HUES48 (cell line): Measurements from ENCODE around the gene ADIG.

Source experiments
- H3K27ac ChIP-seq: one replicate; pipeline ENCODE4 v1.7.0; 2013; ENCODE audit warnings: low read depth, low read length, inconsistent platforms
- H3K27me3 ChIP-seq: 2 replicates; pipeline ENCODE4 v1.6.1; 2013; ENCODE audit warnings: mild to moderate bottlenecking, low read length; ENCODE audit not compliant: control insufficient read depth, insufficient read depth
- H3K36me3 ChIP-seq: 2 replicates; pipeline ENCODE4 v1.6.1; 2013; ENCODE audit warnings: low read length; ENCODE audit not compliant: control insufficient read depth, insufficient read depth
- H3K4me1 ChIP-seq: 2 replicates; pipeline ENCODE4 v1.6.1; 2013; ENCODE audit warnings: mild to moderate bottlenecking, low read length; ENCODE audit not compliant: control insufficient read depth, insufficient read depth
- H3K4me3 ChIP-seq: 2 replicates; pipeline ENCODE4 v1.5.1; 2013; ENCODE audit warnings: mild to moderate bottlenecking, low read depth, low read length
- H3K9ac ChIP-seq: 2 replicates; pipeline ENCODE4 v1.6.1; 2013; ENCODE audit warnings: mild to moderate bottlenecking, low read depth, low read length, moderate library complexity
- H3K9me3 ChIP-seq: 2 replicates; pipeline ENCODE4 v1.6.1; 2013; ENCODE audit warnings: low read length; ENCODE audit not compliant: control insufficient read depth, insufficient read depth

ADIG gene

GRCh38 chr20:38620441-38620840 lies 39.4 kb downstream of the ADIG start:
- Histone ChIP-seq H3K36me3 (no peaks in the 10 kb centered on the region), H3K9me3 (no peaks in the 10 kb centered on the region), H3K27me3 (no peaks in the 10 kb centered on the region), H3K4me3 (no peak overlapping the region), H3K9ac (no peak overlapping the region), H3K4me1 (no peaks in the 10 kb centered on the region), H3K27ac (no peak overlapping the region)

GRCh38 chr20:38623061-38623460 lies 42.1 kb downstream of the ADIG start:
- H3K27ac ChIP-seq = no peak overlapping the region
- no peak overlapping the region for H3K4me3 ChIP-seq
- no peak overlapping the region for H3K9ac ChIP-seq
- no peaks in the 10 kb centered on the region for H3K4me1 ChIP-seq
- no peaks in the 10 kb centered on the region for H3K9me3 ChIP-seq
- H3K36me3 ChIP-seq = no peaks in the 10 kb centered on the region
- no peaks in the 10 kb centered on the region for H3K27me3 ChIP-seq

GRCh38 chr20:38624084-38624483 lies 43.1 kb downstream of the ADIG start:
- H3K9me3 ChIP-seq = no peaks in the 10 kb centered on the region
- no peaks in the 10 kb centered on the region for H3K36me3 ChIP-seq
- no peak overlapping the region for H3K4me3 ChIP-seq
- H3K27ac ChIP-seq = no peak overlapping the region
- H3K4me1 ChIP-seq = no peaks in the 10 kb centered on the region; the same call in 1 of the 2 replicates
- H3K27me3 ChIP-seq = no peaks in the 10 kb centered on the region
- no peak overlapping the region for H3K9ac ChIP-seq

- Histone ChIP-seq H3K4me3 (no peak overlapping the region), H3K27me3 (no peaks in the 10 kb centered on the region), H3K9ac (no peak overlapping the region), H3K27ac (no peak overlapping the region), H3K36me3 (no peaks in the 10 kb centered on the region), H3K4me1 (no peaks in the 10 kb centered on the region; the same call in 1 of the 2 replicates), H3K9me3 (no peaks in the 10 kb centered on the region)
These were observed 44.9 kb downstream of the ADIG start for GRCh38 chr20:38625896-38626295.

GRCh38 chr20:38626921-38627659 lies 46.1 kb downstream of the ADIG start:
- Histone ChIP-seq H3K4me3 (no peak overlapping the region), H3K9ac (no peak overlapping the region), H3K36me3 (no peaks in the 10 kb centered on the region), H3K27me3 (no peaks in the 10 kb centered on the region), H3K27ac (no peak overlapping the region), H3K9me3 (no peaks in the 10 kb centered on the region), H3K4me1 (no peaks in the 10 kb centered on the region; the same call in 1 of the 2 replicates)

GRCh38 chr20:38628580-38629470 lies 47.8 kb downstream of the ADIG start:
- Histone ChIP-seq H3K27ac (peak overlapping the region; percentile 1), H3K9me3 (no peaks in the 10 kb centered on the region), H3K36me3 (no peaks in the 10 kb centered on the region), H3K4me1 (no peaks in the 10 kb centered on the region; the same call in 1 of the 2 replicates), H3K4me3 (no peak overlapping the region), H3K27me3 (no peaks in the 10 kb centered on the region), H3K9ac (no peak overlapping the region)

GRCh38 chr20:38629979-38630378 lies 49.0 kb downstream of the ADIG start:
- H3K27me3 ChIP-seq = no peaks in the 10 kb centered on the region
- H3K27ac ChIP-seq = no peak overlapping the region
- H3K4me3 ChIP-seq = no peak overlapping the region
- no peaks in the 10 kb centered on the region for H3K9me3 ChIP-seq
- no peaks in the 10 kb centered on the region for H3K36me3 ChIP-seq
- H3K9ac ChIP-seq = no peak overlapping the region
- no peaks in the 10 kb centered on the region; the same call in 1 of the 2 replicates for H3K4me1 ChIP-seq

- no peaks in the 10 kb centered on the region for H3K27me3 ChIP-seq
- no peaks in the 10 kb centered on the region; the same call in 1 of the 2 replicates for H3K4me1 ChIP-seq
- no peak overlapping the region for H3K9ac ChIP-seq
- no peaks in the 10 kb centered on the region for H3K9me3 ChIP-seq
- H3K4me3 ChIP-seq = no peak overlapping the region
- H3K27ac ChIP-seq = no peak overlapping the region
- H3K36me3 ChIP-seq = no peaks in the 10 kb centered on the region
These were observed 49.7 kb downstream of the ADIG start for GRCh38 chr20:38630727-38631126.

GRCh38 chr20:38631155-38632022 lies 50.4 kb downstream of the ADIG start:
- Histone ChIP-seq H3K27ac (no peak overlapping the region), H3K27me3 (no peaks in the 10 kb centered on the region), H3K36me3 (no peaks in the 10 kb centered on the region), H3K9ac (no peak overlapping the region), H3K4me1 (no peaks in the 10 kb centered on the region; the same call in 1 of the 2 replicates), H3K9me3 (no peaks in the 10 kb centered on the region), H3K4me3 (no peak overlapping the region)

GRCh38 chr20:38633577-38634093 lies 52.6 kb downstream of the ADIG start:
- no peaks in the 10 kb centered on the region; the same call in 1 of the 2 replicates for H3K4me1 ChIP-seq

More at GRCh38 chr20:38633577-38634093, 52.6 kb downstream of the ADIG start:
- Histone ChIP-seq H3K9ac (no peak overlapping the region), H3K27me3 (no peaks in the 10 kb centered on the region), H3K27ac (no peak overlapping the region), H3K36me3 (no peaks in the 10 kb centered on the region), H3K4me3 (no peak overlapping the region), H3K9me3 (no peaks in the 10 kb centered on the region)
